ENCODE measurements around the gene RREB1. TPM values are rescaled to one million over a fixed set of nuclear protein-coding genes. Genes with fewer than 3 reads are reported as not detected.

The RREB1 gene
- total and polyA plus RNA-seq, 2 donors (not counting 3 experiments of a cell fraction or from before 2014, with no cell fraction given) = 3.7 to 33.0 TPM

DNA sequence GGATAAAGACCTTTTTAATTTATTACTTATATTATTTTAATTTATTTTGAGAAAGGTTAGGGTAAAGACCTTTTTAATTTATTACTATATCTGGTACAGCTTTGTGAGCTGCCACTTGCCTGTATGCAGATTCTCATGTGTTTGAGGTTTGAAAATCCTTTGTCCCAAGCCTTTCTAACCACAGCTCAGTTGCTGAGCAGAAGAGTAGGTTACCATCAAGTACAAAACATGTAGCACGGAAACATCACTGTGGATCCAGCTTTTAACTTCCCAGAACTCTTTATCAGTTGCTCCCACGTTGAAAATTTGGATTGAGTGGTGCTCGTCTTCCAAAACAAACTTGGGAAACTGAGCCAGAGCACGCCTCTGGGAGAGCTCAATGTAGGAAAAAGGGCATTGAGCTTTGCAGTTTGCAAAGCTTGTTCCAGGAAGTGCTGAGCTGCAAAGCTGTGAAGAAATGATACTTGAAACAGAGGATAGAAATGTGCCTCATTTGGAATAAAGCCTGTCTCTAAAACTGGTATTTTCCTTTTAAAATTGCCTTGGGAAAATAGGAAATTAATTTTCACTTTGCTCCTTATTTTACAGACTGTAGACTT is 89.0 kb downstream of the RREB1 start:
- Histone ChIP-seq H3K9ac (replicated peaks; ENCODE audit: extremely low read depth, insufficient read depth, low read length) (no peak overlapping the region), H3K4me3 (replicated peaks in 1 of 3; ENCODE audit: insufficient read depth in 1 of 3, low read depth in 1 of 3, low read length in 3 of 3) (no peak overlapping the region), H3K9me1 (replicated peaks; ENCODE audit: control insufficient read depth, extremely low read depth, insufficient read depth, low read length) (no peaks in the 10 kb centered on the region), H4K20me1 (replicated peaks; ENCODE audit: control insufficient read depth, extremely low read depth, insufficient read depth, low read length) (no peaks in the 10 kb centered on the region), H3K4me1 (ENCODE audit: control insufficient read depth, extremely low read depth, insufficient read depth, low read length) (no peaks in the 10 kb centered on the region), H3K27ac (ENCODE audit: insufficient read depth, low read depth, low read length) (no peak overlapping the region), H3K4me2 (ENCODE audit: insufficient read depth, low read length) (no peak overlapping the region), H3K36me3 (ENCODE audit: control insufficient read depth in 2 of 2, extremely low read depth in 1 of 2, insufficient read depth in 2 of 2, low read length in 2 of 2) (peaks cover 7 to 9% of the 10 kb centered on the region in 2 experiments), H3K79me2 (ENCODE audit: control insufficient read depth, insufficient read depth, low read length) (no peaks in the 10 kb centered on the region), H3K9me3 (replicated peaks; ENCODE audit: control insufficient read depth, insufficient read depth, low read length) (no peaks in the 10 kb centered on the region), H2AFZ (ENCODE audit: low read depth, low read length) (no peak overlapping the region), H3K27me3 (ENCODE audit: control insufficient read depth in 2 of 2, insufficient read depth in 2 of 2, low read length in 2 of 2) (no peaks in the 10 kb centered on the region)
- no peak for FAIRE-seq
- BruUV-seq (replicated peaks) = no TSS peak
- TF ChIP-seq EZH2 (IDR thresholded peaks at IDR 0.05; ENCODE audit: borderline replicate concordance, low read depth, low read length, severe bottlenecking) (no peak), POLR2A (IDR thresholded peaks at IDR 0.05; ENCODE audit: low read depth, low read length) (no peak), JUN (IDR thresholded peaks at IDR 0.05; ENCODE audit: borderline replicate concordance, insufficient read depth, insufficient read length, low read depth) (no peak), FOS (IDR thresholded peaks at IDR 0.05; ENCODE audit: borderline replicate concordance, insufficient read depth, low read length) (no peak), MYC (IDR thresholded peaks at IDR 0.05; ENCODE audit: low read depth, low read length) (no peak), POLR2AphosphoS5 (IDR thresholded peaks at IDR 0.05; ENCODE audit: insufficient read depth, low read depth, low read length) (no peak), GATA2 (IDR thresholded peaks at IDR 0.05; ENCODE audit: insufficient read depth, insufficient read length, low read depth, low read length) (no peak)
- TF ChIP-seq, protein P1, sequence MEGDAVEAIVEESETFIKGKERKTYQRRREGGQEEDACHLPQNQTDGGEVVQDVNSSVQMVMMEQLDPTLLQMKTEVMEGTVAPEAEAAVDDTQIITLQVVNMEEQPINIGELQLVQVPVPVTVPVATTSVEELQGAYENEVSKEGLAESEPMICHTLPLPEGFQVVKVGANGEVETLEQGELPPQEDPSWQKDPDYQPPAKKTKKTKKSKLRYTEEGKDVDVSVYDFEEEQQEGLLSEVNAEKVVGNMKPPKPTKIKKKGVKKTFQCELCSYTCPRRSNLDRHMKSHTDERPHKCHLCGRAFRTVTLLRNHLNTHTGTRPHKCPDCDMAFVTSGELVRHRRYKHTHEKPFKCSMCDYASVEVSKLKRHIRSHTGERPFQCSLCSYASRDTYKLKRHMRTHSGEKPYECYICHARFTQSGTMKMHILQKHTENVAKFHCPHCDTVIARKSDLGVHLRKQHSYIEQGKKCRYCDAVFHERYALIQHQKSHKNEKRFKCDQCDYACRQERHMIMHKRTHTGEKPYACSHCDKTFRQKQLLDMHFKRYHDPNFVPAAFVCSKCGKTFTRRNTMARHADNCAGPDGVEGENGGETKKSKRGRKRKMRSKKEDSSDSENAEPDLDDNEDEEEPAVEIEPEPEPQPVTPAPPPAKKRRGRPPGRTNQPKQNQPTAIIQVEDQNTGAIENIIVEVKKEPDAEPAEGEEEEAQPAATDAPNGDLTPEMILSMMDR (IDR thresholded peaks at IDR 0.05; ENCODE audit: extremely low read depth in 1 of 2, insufficient read depth in 1 of 2, low read depth in 1 of 2, low read length in 2 of 2) = no peak
- TF ChIP-seq, protein P2, sequence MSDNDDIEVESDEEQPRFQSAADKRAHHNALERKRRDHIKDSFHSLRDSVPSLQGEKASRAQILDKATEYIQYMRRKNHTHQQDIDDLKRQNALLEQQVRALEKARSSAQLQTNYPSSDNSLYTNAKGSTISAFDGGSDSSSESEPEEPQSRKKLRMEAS (IDR thresholded peaks at IDR 0.05; ENCODE audit: insufficient read depth, insufficient read length) = no peak
- intact Hi-C loops (cut with micrococcal nuclease) = no loop called here
- ChIA-PET POLR2A (no interaction called here), CTCF (interaction anchor here (1.1 to 1.8 kb wide), 2 partner anchors 27 to 500 kb away, joined by 3 read pairs; no protein-coding TSS in a partner anchor)
- dilution Hi-C loops (cut with MboI; ENCODE audit: extremely low pct_ligation_motif_present, low sequenced_read_pairs) = no loop called here
- no peak for DNase-seq (ENCODE audit: low read depth, low spot score)

Data from endothelial cell of umbilical vein (primary cell).